Mesothelial cell of epicardium (in vitro differentiated cells): ENCODE results near the gene KCNIP4. TPM values are rescaled to one million over a fixed set of nuclear protein-coding genes. Genes with fewer than 3 reads are reported as not detected.

Source experiments
- DNase-seq, 2 experiments: peaks; one replicate each; pipeline ENCODE4 v3.0.0; 2021; ENCODE audit warnings: low spot score in 2 of 2; ENCODE audit not compliant: unreplicated experiment in 2 of 2
- H3K27ac Mint-ChIP-seq: 2 replicates; pipeline ENCODE4 v1.8.0; 2021; ENCODE audit warnings: mixed read lengths
- H3K27me3 Mint-ChIP-seq: 2 replicates; pipeline ENCODE4 v1.8.0; 2021; ENCODE audit warnings: low read depth, mixed read lengths
- H3K36me3 Mint-ChIP-seq: 2 replicates; pipeline ENCODE4 v1.8.0; 2021; ENCODE audit warnings: mixed read lengths
- H3K4me1 Mint-ChIP-seq: 2 replicates; pipeline ENCODE4 v1.8.0; 2021; ENCODE audit warnings: mixed read lengths
- H3K4me3 Mint-ChIP-seq: 2 replicates; pipeline ENCODE4 v1.8.0; 2021; ENCODE audit warnings: mild to moderate bottlenecking, moderate library complexity, mixed read lengths
- H3K9me3 Mint-ChIP-seq: 2 replicates; pipeline ENCODE4 v1.8.0; 2021; ENCODE audit warnings: mixed read lengths
- total RNA-seq: library from RNA; stranded (reverse); gene quantifications from 3 replicates; pipeline ENCODE4 v1.2.1, GENCODE V29; 2021
- TF ChIP-seq, protein P1 (sequence below): fragments of 200-600 bp; sonication (generic); IDR thresholded peaks from one replicate; pipeline ENCODE4 v1.5.0; 2021; ENCODE audit warnings: antibody characterized with exemption; ENCODE audit not compliant: unreplicated experiment

Gene KCNIP4
- total RNA-seq, 1 donor from 2014 or later = 3.0 TPM

DNA sequence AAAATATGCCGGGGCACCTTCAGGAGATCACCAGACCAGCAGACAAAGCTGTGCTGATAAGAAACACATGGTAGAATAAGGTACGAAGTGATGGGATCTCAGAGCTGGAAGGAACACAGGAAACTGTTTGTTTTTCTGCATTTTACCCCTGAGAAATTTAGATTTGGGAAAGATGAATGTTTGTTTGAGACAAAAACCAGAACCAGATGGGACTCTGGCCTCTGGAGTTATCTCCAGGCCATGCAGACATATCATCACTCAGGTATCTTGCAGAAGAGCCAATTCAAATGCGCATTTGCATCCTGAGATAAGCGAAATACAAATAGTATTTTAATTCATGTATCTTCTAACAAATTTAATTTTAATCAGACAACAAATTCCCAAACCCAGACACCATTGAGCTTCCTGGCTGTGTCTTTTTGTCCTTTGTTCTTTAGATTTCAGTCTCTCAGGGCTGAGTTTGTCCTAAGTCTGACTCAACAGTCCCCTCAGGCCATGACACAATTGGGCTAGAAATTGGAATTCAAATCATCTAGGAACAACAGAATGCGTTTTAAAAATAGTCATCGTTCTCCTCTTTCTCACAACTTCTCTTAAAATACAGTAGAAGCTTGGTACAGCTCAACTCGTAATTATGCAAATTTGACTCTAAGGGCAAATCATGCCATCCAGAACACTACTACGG lies 1089.3 kb downstream of the KCNIP4 start:
- H3K27me3 Mint-ChIP-seq = no peaks in the 10 kb centered on the region
- H3K36me3 Mint-ChIP-seq = no peaks in the 10 kb centered on the region
- DNase-seq = no peak
- H3K27ac Mint-ChIP-seq = no peak overlapping the region
- H3K4me1 Mint-ChIP-seq = peaks cover 7% of the 10 kb centered on the region
- peaks cover 15% of the 10 kb centered on the region for H3K9me3 Mint-ChIP-seq
- no peak overlapping the region for H3K4me3 Mint-ChIP-seq
- TF ChIP-seq, protein P1, sequence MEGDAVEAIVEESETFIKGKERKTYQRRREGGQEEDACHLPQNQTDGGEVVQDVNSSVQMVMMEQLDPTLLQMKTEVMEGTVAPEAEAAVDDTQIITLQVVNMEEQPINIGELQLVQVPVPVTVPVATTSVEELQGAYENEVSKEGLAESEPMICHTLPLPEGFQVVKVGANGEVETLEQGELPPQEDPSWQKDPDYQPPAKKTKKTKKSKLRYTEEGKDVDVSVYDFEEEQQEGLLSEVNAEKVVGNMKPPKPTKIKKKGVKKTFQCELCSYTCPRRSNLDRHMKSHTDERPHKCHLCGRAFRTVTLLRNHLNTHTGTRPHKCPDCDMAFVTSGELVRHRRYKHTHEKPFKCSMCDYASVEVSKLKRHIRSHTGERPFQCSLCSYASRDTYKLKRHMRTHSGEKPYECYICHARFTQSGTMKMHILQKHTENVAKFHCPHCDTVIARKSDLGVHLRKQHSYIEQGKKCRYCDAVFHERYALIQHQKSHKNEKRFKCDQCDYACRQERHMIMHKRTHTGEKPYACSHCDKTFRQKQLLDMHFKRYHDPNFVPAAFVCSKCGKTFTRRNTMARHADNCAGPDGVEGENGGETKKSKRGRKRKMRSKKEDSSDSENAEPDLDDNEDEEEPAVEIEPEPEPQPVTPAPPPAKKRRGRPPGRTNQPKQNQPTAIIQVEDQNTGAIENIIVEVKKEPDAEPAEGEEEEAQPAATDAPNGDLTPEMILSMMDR = no peak

DNA sequence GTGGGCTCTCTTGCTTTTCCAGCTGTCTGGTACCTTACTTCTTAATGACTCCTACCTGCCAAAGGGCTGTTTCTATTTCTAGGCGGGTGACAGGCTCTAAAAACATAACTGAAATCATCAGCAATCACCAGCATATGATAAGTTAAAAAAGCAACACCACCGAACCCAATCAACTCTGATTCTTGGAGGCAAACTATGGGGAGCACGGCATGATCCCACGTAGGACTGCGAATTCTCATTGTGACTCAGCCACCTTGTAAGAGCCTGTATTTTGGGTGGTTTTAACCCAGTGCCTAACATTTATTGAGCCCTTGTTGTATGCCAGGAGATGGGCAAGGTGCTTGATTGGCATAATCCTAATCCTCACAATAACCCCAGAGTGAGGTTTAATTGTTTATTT lies 1091.5 kb downstream of the KCNIP4 start:
- DNase-seq = no peak
- Mint-ChIP-seq H3K27me3 (no peaks in the 10 kb centered on the region), H3K27ac (no peak overlapping the region), H3K4me3 (no peak overlapping the region), H3K36me3 (peaks cover 6% of the 10 kb centered on the region), H3K9me3 (peaks cover 28% of the 10 kb centered on the region), H3K4me1 (peaks cover 7% of the 10 kb centered on the region)
- TF ChIP-seq, protein P1 = no peak

DNA sequence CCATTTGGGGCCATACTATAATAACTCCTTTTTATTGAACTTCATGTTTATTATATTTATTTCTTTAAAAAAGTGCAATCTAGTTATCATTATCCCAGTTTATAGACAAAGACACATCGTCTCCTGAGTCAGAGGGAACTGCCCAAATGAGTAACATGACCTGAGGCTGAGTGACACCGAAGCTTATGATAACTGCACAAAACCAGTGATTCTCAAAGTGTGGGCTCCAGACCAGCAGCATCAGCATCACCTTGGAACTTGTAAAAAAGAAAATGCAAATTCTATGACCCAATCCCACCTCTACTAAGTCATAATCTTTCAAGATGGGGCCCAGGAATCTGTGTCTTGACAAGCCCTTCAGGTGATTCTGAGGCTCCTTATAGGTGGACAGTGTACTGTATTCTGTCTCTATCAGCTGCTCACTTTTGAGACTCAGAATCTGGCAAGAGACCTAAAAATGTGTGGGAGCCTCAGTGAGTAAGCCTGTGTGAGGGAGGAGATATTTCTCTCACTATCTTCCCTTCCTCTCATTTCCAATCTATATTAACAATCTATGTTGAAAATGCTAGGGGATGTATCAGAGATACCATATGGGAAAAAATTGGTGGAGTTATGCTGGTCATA lies 1101.3 kb downstream of the KCNIP4 start:
- Mint-ChIP-seq H3K36me3 (peaks cover 6% of the 10 kb centered on the region), H3K27me3 (peaks cover 40% of the 10 kb centered on the region), H3K9me3 (peaks cover 12% of the 10 kb centered on the region), H3K4me1 (peaks cover 7% of the 10 kb centered on the region), H3K4me3 (no peak overlapping the region), H3K27ac (no peak overlapping the region)
- DNase-seq = no peak
- TF ChIP-seq, protein P1 = no peak

DNA sequence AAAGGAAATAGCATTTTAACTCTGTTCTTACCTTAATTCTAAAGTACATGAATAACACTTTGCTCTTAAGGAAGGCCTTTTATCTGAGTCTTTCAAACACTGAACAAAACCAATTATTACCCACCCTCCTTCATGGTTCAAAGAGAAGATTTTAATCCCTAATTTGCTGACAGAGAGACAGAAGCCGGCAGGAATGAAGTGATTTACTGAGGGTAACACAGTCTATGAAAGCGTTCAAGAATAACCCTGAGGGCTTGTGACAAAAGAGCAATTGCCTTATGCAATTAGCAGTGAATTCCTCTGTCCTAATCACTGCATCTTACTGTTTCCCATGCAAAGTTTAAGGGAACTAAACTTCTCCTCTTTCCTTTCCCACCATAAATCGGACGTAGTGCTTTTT lies 1104.3 kb downstream of the KCNIP4 start:
- Mint-ChIP-seq H3K4me1 (peaks cover 7% of the 10 kb centered on the region), H3K27ac (no peak overlapping the region), H3K9me3 (no peaks in the 10 kb centered on the region), H3K36me3 (no peaks in the 10 kb centered on the region), H3K27me3 (peaks cover 44% of the 10 kb centered on the region), H3K4me3 (no peak overlapping the region)
- TF ChIP-seq, protein P1 = no peak
- no peak for DNase-seq

DNA sequence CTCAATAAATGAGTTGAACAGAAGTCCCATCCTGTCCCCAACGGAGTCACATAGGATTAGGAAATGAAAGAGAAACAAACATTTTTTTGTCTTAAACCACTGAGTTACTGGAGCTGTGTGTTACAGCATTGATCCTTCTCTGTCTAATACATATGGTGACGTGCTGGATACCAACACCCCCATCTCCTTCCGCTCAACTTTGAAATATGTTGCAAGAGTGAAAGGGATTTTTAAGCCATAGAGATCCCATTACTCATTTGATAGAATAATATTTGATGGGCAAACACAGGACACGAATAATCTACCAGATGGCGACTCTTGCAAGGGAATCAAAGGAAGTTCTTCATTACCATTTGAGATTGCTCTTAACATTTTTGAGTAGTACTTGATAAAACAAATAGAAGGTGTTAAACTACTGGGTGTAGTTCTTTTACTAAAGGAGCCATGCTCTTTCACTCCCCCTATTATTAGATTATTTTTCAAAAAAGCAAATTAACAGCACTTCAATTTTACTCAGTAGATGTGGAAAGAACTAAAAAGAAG lies 1107.9 kb downstream of the KCNIP4 start:
- H3K9me3 Mint-ChIP-seq = no peaks in the 10 kb centered on the region
- H3K27ac Mint-ChIP-seq = no peak overlapping the region
- no peaks in the 10 kb centered on the region for H3K36me3 Mint-ChIP-seq
- H3K4me3 Mint-ChIP-seq = no peak overlapping the region
- no peak for DNase-seq
- TF ChIP-seq, protein P1 = no peak
- H3K4me1 Mint-ChIP-seq = peaks cover 7% of the 10 kb centered on the region
- H3K27me3 Mint-ChIP-seq = peaks cover 26% of the 10 kb centered on the region
